GM10266 (cell line): Measurements from ENCODE around the gene KIR2DL1.
"Not testable (repeated sequence)": the region's sequence is repeated elsewhere in the genome, so short reads cannot be mapped to it uniquely, and the experiment has no call there.

Experiments
- DNase-seq: peaks from one replicate; pipeline ENCODE4 v3.0.0; 2012; ENCODE audit errors: extremely low spot score
- TF ChIP-seq, protein P1 (sequence below): IDR thresholded peaks from 2 replicates; pipeline ENCODE4 v1.5.1; 2012; ENCODE audit warnings: mild to moderate bottlenecking, low read depth; ENCODE audit not compliant: control insufficient read depth, insufficient read depth; ENCODE audit errors: missing control alignments

Gene KIR2DL1

DNA sequence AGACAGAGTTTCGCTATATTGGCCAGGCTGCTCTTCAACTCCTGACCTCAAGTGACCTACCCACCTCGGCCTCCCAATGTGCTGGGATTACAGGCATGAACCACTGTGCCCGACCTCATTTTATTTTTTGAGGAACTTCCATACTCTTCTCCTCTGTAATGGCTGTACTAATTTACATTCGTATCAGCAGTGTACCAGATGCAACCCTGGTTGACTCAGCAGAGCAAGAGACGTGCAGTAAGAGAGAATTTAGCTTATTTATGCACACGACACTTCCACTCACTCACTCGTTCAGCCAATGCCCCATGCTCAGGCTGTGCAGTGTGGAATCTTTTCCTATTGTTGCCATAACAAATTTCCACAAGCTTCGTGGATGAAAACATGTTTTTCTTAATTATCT lies 38.4 kb upstream of the KIR2DL1 start:
- TF ChIP-seq, protein P1, sequence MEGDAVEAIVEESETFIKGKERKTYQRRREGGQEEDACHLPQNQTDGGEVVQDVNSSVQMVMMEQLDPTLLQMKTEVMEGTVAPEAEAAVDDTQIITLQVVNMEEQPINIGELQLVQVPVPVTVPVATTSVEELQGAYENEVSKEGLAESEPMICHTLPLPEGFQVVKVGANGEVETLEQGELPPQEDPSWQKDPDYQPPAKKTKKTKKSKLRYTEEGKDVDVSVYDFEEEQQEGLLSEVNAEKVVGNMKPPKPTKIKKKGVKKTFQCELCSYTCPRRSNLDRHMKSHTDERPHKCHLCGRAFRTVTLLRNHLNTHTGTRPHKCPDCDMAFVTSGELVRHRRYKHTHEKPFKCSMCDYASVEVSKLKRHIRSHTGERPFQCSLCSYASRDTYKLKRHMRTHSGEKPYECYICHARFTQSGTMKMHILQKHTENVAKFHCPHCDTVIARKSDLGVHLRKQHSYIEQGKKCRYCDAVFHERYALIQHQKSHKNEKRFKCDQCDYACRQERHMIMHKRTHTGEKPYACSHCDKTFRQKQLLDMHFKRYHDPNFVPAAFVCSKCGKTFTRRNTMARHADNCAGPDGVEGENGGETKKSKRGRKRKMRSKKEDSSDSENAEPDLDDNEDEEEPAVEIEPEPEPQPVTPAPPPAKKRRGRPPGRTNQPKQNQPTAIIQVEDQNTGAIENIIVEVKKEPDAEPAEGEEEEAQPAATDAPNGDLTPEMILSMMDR: no peak
- DNase-seq: no peak

DNA sequence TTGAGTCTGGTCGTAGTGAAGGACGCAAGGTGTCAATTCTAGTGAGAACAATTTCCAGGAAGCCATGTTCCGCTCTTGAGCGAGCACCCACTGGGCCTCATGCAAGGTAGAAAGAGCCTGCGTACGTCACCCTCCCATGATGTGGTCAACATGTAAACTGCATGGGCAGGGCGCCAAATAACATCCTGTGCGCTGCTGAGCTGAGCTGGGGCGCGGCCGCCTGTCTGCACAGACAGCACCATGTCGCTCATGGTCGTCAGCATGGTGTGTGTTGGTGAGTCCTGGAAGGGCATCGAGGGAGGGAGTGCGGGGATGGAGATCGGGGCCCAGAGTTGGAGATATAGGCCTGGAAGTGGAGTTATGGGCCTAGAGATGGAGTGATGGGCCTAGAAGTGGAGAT lies 31.3 kb upstream of the KIR2DL1 start, which contains the start of gene KIR2DL3:
KIR2DL3 (plus strand) TSS at position 208 of the 400 bp plus-strand sequence; CDS start at position 241, 33 bp downstream.
- DNase-seq: not testable (repeated sequence)

- TF ChIP-seq, protein P1: no peak
Observed at GRCh38 chr19:54738715-54739114, 30.9 kb upstream of the KIR2DL1 start.

DNA sequence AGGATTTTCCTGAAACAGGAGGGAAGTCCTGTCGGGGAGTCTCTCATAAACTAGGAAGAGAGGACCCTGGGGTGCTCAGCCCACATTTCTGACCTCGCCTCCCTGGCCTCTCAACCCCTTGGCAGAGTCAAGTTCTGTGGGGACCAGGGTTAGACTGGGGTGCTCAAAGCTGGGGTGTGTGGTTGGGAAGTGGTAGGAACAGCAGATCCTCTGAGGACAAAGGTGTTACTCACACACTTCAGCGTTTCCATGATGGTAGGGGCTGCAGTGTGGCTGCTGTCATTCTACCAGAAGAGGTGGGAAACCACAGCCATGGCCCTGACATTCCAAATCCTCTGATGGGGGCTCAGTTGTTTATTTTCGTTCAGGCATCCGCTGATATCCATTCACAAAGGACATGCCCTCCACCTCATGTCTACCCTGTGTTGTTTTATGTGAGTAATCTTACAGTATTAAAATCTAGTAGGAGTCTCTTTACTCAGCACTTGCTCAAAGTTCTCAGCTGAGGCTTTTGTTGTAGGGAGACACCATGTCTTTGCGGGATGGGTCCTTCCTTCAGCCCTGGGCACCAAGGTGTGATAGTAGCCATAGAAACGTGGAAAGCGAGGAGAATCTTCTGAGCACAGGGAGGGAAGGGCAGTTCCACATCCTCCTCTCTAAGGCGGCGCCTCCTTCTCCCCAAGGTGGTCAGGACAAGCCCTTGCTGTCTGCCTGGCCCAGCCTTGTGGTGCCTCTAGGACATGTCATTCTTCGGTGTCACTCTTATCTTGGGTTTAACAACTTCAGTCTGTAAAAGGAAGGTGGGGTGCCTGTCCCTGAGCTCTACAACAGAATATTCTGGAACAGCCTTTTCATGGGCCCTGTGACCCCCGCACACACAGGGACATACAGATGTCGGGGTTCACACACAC lies 29.8 kb upstream of the KIR2DL1 start:
- TF ChIP-seq, protein P1: no peak

More at GRCh38 chr19:54738715-54739114, 30.9 kb upstream of the KIR2DL1 start:
- DNase-seq: no peak

GRCh38 chr19:54741950-54742349 lies 27.6 kb upstream of the KIR2DL1 start:
- not testable (repeated sequence) for DNase-seq

More for the DNA sequence above, 29.8 kb upstream of the KIR2DL1 start:
- DNase-seq: no peak

DNA sequence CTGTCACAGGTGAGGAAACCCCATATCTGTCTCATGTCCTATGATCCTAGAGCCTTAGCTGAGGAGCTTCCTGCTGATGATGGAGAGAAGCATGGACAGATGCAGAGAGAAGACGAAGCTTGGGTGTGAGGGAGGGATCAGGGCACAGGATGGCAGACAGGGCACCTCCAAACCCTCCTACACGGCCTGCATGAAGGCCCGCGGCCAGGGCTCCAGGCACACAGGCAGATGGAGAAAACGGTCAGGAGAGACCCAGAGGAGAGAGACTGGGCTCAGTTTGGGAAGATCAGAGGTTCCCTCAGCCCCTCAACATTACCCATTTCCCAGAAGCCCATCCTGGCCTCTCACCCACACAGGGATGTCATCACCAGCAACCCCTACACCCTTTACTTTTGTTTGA lies 25.5 kb upstream of the KIR2DL1 start:
- DNase-seq: not testable (repeated sequence)

GRCh38 chr19:54747614-54748322 lies 21.8 kb upstream of the KIR2DL1 start:
- DNase-seq: not testable (repeated sequence)

GRCh38 chr19:54750276-54750675 lies 19.3 kb upstream of the KIR2DL1 start:
- DNase-seq: not testable (repeated sequence)

DNA sequence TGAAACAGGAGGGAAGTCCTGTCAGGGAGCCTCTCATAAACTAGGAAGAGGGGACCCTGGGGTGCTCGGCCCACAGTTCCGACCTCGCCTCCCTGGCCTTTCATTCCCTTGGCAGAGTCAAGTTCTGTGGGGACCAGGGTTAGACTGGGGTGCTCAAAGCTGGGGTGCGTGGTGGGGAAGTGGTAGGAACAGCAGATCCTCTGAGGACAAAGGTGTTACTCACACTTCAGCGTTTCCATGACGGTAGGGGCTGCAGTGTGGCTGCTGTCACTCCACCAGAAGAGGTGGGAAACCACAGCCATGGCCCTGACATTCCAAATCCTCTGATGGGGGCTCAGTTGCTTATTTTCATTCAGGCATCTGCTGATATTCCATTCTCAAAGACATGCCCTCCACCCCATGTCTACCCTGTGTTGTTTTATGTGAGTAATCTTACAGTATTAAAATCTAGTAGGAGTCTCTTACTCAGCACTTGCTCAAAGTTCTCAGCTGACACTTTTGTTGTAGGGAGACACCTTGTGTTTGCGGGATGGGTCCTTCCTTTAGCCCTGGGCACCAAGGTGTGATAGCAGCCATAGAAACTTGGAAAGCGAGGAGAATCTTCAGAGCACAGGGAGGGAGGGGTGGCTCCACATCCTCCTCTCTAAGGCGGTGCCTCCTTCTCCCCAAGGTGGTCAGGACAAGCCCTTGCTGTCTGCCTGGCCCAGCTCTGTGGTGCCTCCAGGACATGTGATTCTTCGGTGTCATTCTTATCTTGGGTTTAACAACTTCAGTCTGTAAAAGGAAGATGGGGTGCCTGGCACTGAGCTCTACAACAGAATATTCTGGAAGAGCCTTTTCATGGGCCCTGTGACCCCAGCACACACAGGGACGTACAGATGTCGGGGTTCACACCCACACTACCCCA lies 13.1 kb upstream of the KIR2DL1 start:
- not testable (repeated sequence) for DNase-seq

DNA sequence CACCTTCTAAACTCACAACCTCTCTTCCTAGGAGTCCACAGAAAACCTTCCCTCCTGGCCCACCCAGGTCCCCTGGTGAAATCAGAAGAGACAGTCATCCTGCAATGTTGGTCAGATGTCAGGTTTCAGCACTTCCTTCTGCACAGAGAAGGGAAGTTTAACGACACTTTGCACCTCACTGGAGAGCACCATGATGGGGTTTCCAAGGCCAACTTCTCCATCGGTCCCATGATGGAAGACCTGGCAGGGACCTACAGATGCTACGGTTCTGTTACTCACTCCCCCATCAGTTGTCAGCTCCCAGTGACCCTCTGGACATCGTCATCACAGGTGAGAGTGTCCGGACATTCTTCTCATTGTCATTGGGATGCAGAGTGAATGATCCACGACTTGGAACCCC lies 11.0 kb upstream of the KIR2DL1 start:
- DNase-seq: not testable (repeated sequence)

DNA sequence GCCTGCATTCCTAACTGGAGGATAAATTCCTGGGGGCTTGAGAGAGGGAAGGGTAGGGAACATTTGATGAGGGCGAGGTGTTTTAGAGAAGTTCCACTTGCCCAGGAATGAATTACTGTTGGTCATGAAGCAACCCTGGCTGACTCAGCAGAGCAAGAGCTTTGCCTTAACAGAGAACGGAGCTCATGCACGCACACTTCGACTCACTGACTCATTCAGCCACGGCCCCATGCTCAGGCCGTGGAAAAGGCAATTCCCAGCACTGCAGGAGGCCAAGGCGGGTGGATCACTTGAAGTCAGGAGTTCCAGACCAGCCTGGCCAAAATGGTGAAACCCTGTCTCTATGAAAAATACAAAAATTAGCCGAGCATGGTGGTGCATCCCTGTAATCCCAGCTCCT lies 5.4 kb upstream of the KIR2DL1 start:
- not testable (repeated sequence) for DNase-seq

DNA sequence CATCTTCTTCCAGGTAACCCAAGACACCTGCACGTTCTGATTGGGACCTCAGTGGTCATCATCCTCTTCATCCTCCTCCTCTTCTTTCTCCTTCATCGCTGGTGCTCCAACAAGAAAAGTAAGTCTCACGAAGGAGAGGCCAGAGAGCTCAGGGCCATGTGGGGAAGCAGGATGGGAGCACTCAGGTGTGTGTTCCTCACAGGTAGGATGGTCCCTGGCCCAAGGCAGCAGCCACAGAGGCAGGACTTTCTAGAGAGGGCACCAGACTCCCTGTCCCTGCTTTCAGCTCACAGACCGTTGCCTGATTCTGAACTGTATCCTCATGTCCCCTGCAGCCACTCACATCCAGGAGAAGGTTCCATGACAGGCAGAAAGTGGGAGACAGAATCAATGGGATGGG lies 3.1 kb upstream of the KIR2DL1 start:
- DNase-seq: not testable (repeated sequence)

DNA sequence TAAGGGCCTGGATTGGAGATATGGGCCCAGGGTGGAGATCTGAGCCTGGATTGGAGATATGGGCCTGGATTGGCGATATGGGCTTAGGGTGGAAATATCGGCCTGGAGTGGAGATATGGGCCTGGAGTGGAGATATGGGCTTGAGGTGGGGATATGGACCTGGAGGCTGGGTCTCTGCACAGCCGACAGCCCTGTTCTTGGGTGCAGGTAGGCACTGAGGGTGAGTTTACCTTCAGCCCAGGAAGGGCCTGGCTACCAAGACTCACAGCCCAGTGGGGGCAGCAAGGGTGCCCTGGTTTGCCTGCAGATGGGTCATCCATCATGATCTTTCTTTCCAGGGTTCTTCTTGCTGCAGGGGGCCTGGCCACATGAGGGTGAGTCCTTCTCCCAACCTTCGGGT lies 918 bp downstream of the KIR2DL1 start:
- DNase-seq: not testable (repeated sequence)

GRCh38 chr19:54771018-54771960 lies 1.7 kb downstream of the KIR2DL1 start:
- DNase-seq: not testable (repeated sequence)

- not testable (repeated sequence) for DNase-seq
Observed at GRCh38 chr19:54772666-54773065, 3.1 kb downstream of the KIR2DL1 start.
